Endothelial cell (in vitro differentiated cells): ENCODE results near the gene FGGY. TPM values are rescaled to one million over a fixed set of nuclear protein-coding genes. Genes with fewer than 3 reads are reported as not detected.

ENCODE experiments used
- DNase-seq: peaks from one replicate; pipeline ENCODE4 v3.0.0; 2021; ENCODE audit warnings: low spot score
- H3K27ac Mint-ChIP-seq: one replicate; pipeline ENCODE4 v1.8.0; 2021; ENCODE audit warnings: mixed read lengths, inconsistent platforms; ENCODE audit not compliant: unreplicated experiment
- H3K27me3 Mint-ChIP-seq: one replicate; pipeline ENCODE4 v1.8.0; 2021; ENCODE audit warnings: mild to moderate bottlenecking, moderate library complexity, mixed read lengths, inconsistent platforms; ENCODE audit not compliant: unreplicated experiment
- H3K36me3 Mint-ChIP-seq: one replicate; pipeline ENCODE4 v1.8.0; 2021; ENCODE audit warnings: mild to moderate bottlenecking, low read depth, mixed read lengths, inconsistent platforms; ENCODE audit not compliant: unreplicated experiment
- H3K4me1 Mint-ChIP-seq: one replicate; pipeline ENCODE4 v1.8.0; 2021; ENCODE audit warnings: mild to moderate bottlenecking, mixed read lengths, inconsistent platforms; ENCODE audit not compliant: unreplicated experiment
- H3K4me3 Mint-ChIP-seq: one replicate; pipeline ENCODE4 v1.8.0; 2021; ENCODE audit warnings: mild to moderate bottlenecking, mixed read lengths, inconsistent platforms; ENCODE audit not compliant: unreplicated experiment
- H3K9me3 Mint-ChIP-seq: one replicate; pipeline ENCODE4 v1.8.0; 2021; ENCODE audit warnings: mixed read lengths, inconsistent platforms; ENCODE audit not compliant: unreplicated experiment
- CTCF ChIP-seq: fragments of 200-600 bp; sonication (generic); IDR thresholded peaks from one replicate; pipeline ENCODE4 v1.5.0; 2021; ENCODE audit warnings: antibody characterized with exemption; ENCODE audit not compliant: unreplicated experiment
- total RNA-seq: library from RNA; stranded (reverse); fragmentation: NEBNext Ultra II Directional; extraction: Animal tissue kit (Norgen Biotek cat#: 25700); gene quantifications from one replicate; pipeline ENCODE4 v1.2.1, GENCODE V29; 2021; ENCODE audit not compliant: unreplicated experiment

FGGY gene
- total RNA-seq, 1 donor from 2014 or later = 41.2 TPM

- H3K4me3 Mint-ChIP-seq = no peak overlapping the region
- H3K9me3 Mint-ChIP-seq = no peaks in the 10 kb centered on the region
- H3K36me3 Mint-ChIP-seq = no peaks in the 10 kb centered on the region
- H3K27me3 Mint-ChIP-seq = no peaks in the 10 kb centered on the region
- no peak overlapping the region for H3K27ac Mint-ChIP-seq
- no peak for TF ChIP-seq CTCF
- no peak for DNase-seq
- peaks cover 13% of the 10 kb centered on the region for H3K4me1 Mint-ChIP-seq
Observed at GRCh38 chr1:59596432-59596831, 299.5 kb downstream of the FGGY start.

- no peak for DNase-seq
- H3K4me3 Mint-ChIP-seq = no peak overlapping the region
- no peaks in the 10 kb centered on the region for H3K36me3 Mint-ChIP-seq
- no peak for TF ChIP-seq CTCF
- no peak overlapping the region for H3K27ac Mint-ChIP-seq
- peaks cover 13% of the 10 kb centered on the region for H3K4me1 Mint-ChIP-seq
- H3K9me3 Mint-ChIP-seq = no peaks in the 10 kb centered on the region
- no peaks in the 10 kb centered on the region for H3K27me3 Mint-ChIP-seq
Observed at GRCh38 chr1:59596956-59597355, 300.1 kb downstream of the FGGY start.

GRCh38 chr1:59597420-59598119 lies 300.7 kb downstream of the FGGY start:
- no peak for DNase-seq
- no peaks in the 10 kb centered on the region for H3K36me3 Mint-ChIP-seq
- peaks cover 13% of the 10 kb centered on the region for H3K4me1 Mint-ChIP-seq
- TF ChIP-seq CTCF = no peak
- no peak overlapping the region for H3K27ac Mint-ChIP-seq
- no peaks in the 10 kb centered on the region for H3K27me3 Mint-ChIP-seq
- H3K9me3 Mint-ChIP-seq = no peaks in the 10 kb centered on the region
- no peak overlapping the region for H3K4me3 Mint-ChIP-seq

- Mint-ChIP-seq H3K9me3 (no peaks in the 10 kb centered on the region), H3K27me3 (no peaks in the 10 kb centered on the region), H3K4me1 (peaks cover 13% of the 10 kb centered on the region), H3K36me3 (no peaks in the 10 kb centered on the region), H3K27ac (no peak overlapping the region), H3K4me3 (no peak overlapping the region)
- no peak for TF ChIP-seq CTCF
- DNase-seq = no peak
Observed at GRCh38 chr1:59598120-59598440, 301.2 kb downstream of the FGGY start.

GRCh38 chr1:59601041-59601441 lies 304.1 kb downstream of the FGGY start:
- TF ChIP-seq CTCF = no peak
- Mint-ChIP-seq H3K36me3 (no peaks in the 10 kb centered on the region), H3K4me3 (no peak overlapping the region), H3K27me3 (no peaks in the 10 kb centered on the region), H3K27ac (no peak overlapping the region), H3K4me1 (peaks cover 4% of the 10 kb centered on the region), H3K9me3 (no peaks in the 10 kb centered on the region)
- no peak for DNase-seq
